GM10248 (cell line): ENCODE results near the gene CUL9.

Source experiments
- CTCF ChIA-PET: fragments of 300-600 bp; sonication (Branson Sonifier 250); formaldehyde crosslinking; extraction: SDS; loops from one replicate; lab custom pipeline; 2021; ENCODE audit warnings: antibody characterized with exemption; lab: Yijun Ruan, JAX
- POLR2A ChIA-PET: fragments of 350-650 bp; sonication (Branson Sonifier 250); formaldehyde crosslinking; extraction: SDS; loops from one replicate; lab custom pipeline; 2020; ENCODE audit warnings: antibody characterized with exemption; lab: Yijun Ruan, JAX
- DNase-seq: peaks from one replicate; pipeline ENCODE4 v3.0.0; 2012; ENCODE audit errors: extremely low spot score
- CTCF ChIP-seq: IDR thresholded peaks from 2 replicates; pipeline ENCODE4 v1.5.1; 2012; ENCODE audit warnings: mild to moderate bottlenecking, low read depth; ENCODE audit errors: extremely low read depth, missing control alignments, control extremely low read depth

The CUL9 gene

GRCh38 chr6:43263314-43264178, 81.5 kb downstream of the CUL9 start:
- ChIA-PET CTCF (interaction anchor here (0.6 to 6.6 kb wide), 24 partner anchors 9 to 243 kb away, joined by 3 to 77 read pairs (median 4); partner anchors contain the start of genes DLK2, DNPH1 and LRRC73), POLR2A (no interaction called here)
- TF ChIP-seq CTCF = peak; percentile 94
- DNase-seq = peak; percentile 93

GRCh38 chr6:43264599-43265145, 82.7 kb downstream of the CUL9 start:
- TF ChIP-seq CTCF = no peak
- no peak for DNase-seq
- ChIA-PET CTCF (interaction anchor here (0.9 to 6.6 kb wide), 13 partner anchors 11 to 242 kb away, joined by 3 to 77 read pairs (median 4); partner anchors contain the start of genes DNPH1 and LRRC73), POLR2A (no interaction called here)

- CTCF ChIA-PET = interaction anchor here (0.8 to 6.6 kb wide), 6 partner anchors 12 to 241 kb away, joined by 3 to 77 read pairs (median 6); partner anchors contain the start of genes DNPH1 and LRRC73
- TF ChIP-seq CTCF = no peak
- POLR2A ChIA-PET = no interaction called here
- DNase-seq = no peak
Observed at GRCh38 chr6:43265564-43265963, 83.6 kb downstream of the CUL9 start.

- ChIA-PET POLR2A (no interaction called here), CTCF (interaction anchor here (0.8 to 3.2 kb wide), 5 partner anchors 10 to 239 kb away, joined by 3 to 14 read pairs (median 7); partner anchors contain the start of gene DNPH1)
- no peak for TF ChIP-seq CTCF
- DNase-seq = no peak
Observed at GRCh38 chr6:43267619-43268354, 85.8 kb downstream of the CUL9 start.

- POLR2A ChIA-PET = no interaction called here
- TF ChIP-seq CTCF = no peak
- no peak for DNase-seq
- CTCF ChIA-PET = interaction anchor here (0.8 to 3.2 kb wide), 6 partner anchors 11 to 238 kb away, joined by 3 to 14 read pairs (median 6); partner anchors contain the start of gene DNPH1
Observed at GRCh38 chr6:43268355-43268700, 86.3 kb downstream of the CUL9 start.

GRCh38 chr6:43268782-43269272, 86.8 kb downstream of the CUL9 start:
- CTCF ChIA-PET = interaction anchor here (1.2 to 3.2 kb wide), 6 partner anchors 9 to 238 kb away, joined by 3 to 14 read pairs (median 6); partner anchors contain the start of gene DNPH1
- POLR2A ChIA-PET = no interaction called here
- no peak for DNase-seq
- TF ChIP-seq CTCF = no peak
